GM19025 (cell line): ENCODE results near the gene SOX12.

Experiments used
- ATAC-seq: cut with Tn5 transposase; IDR thresholded peaks from one replicate; pipeline ENCODE4 v1.9.1; 2021; ENCODE audit warnings: mild to moderate bottlenecking, low read depth, moderate library complexity; ENCODE audit not compliant: unreplicated experiment

SOX12 gene

GRCh38 chr20:325045-325888, at the start of gene SOX12:
TSS of gene SOX12 (plus strand) at chr20:325552. CDS start at chr20:325925, 373 bp downstream.
- ATAC-seq = peak; percentile 71

- no peak for ATAC-seq
Observed at GRCh38 chr20:275791-276190, 49.6 kb upstream of the SOX12 start.

- ATAC-seq = no peak
Observed at GRCh38 chr20:276620-277495, 48.5 kb upstream of the SOX12 start.

- ATAC-seq = no peak
Observed at GRCh38 chr20:277496-277781, 47.9 kb upstream of the SOX12 start.

GRCh38 chr20:278181-278580, 47.2 kb upstream of the SOX12 start:
- ATAC-seq = no peak

GRCh38 chr20:278607-279571, 46.5 kb upstream of the SOX12 start:
- ATAC-seq = no peak

- no peak for ATAC-seq
Observed at GRCh38 chr20:284172-284571, 41.2 kb upstream of the SOX12 start.

- ATAC-seq = no peak
Observed at GRCh38 chr20:286508-286907, 38.8 kb upstream of the SOX12 start.

GRCh38 chr20:288956-289692, 36.2 kb upstream of the SOX12 start:
- no peak for ATAC-seq

- no peak for ATAC-seq
Observed at GRCh38 chr20:289693-290083, 35.7 kb upstream of the SOX12 start.

GRCh38 chr20:290084-290831, 35.1 kb upstream of the SOX12 start, which contains the start of gene C20orf96:
TSS of gene C20orf96 (minus strand) at chr20:290750. CDS start at chr20:290610, 140 bp downstream.
- ATAC-seq = peak; percentile 88

- no peak for ATAC-seq
Observed at GRCh38 chr20:294602-295001, 30.8 kb upstream of the SOX12 start.

- no peak for ATAC-seq
Observed at GRCh38 chr20:295804-296203, 29.5 kb upstream of the SOX12 start.

GRCh38 chr20:297098-297924, 28.0 kb upstream of the SOX12 start, which contains the start of gene ZCCHC3:
TSS of gene ZCCHC3 (plus strand) at chr20:297570. CDS start at chr20:297587, 17 bp downstream.
- ATAC-seq = peak; percentile 76

- ATAC-seq = peak; percentile 13
Observed at GRCh38 chr20:297925-298775, 27.2 kb upstream of the SOX12 start.

GRCh38 chr20:298776-299391, 26.5 kb upstream of the SOX12 start:
- ATAC-seq = no peak
